Measurements from ENCODE around the gene BFAR.

DNA sequence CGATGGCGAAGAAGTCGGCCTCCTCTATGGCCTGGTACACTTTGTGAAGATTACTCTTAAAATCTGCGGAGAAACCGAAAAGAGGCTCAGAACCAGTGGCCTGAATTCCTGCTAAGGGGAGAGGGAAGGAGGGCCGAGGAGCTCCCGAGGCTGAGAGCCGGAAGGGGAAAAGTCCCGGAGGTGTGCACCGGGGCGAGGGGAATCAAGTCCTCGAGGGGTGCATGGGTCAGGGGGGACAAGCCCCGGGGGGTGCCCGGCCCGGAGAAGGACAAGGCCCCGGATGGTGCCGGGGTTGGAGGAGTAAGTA lies 3.2 kb upstream of the BFAR start:
- TF ChIP-seq, protein P1, sequence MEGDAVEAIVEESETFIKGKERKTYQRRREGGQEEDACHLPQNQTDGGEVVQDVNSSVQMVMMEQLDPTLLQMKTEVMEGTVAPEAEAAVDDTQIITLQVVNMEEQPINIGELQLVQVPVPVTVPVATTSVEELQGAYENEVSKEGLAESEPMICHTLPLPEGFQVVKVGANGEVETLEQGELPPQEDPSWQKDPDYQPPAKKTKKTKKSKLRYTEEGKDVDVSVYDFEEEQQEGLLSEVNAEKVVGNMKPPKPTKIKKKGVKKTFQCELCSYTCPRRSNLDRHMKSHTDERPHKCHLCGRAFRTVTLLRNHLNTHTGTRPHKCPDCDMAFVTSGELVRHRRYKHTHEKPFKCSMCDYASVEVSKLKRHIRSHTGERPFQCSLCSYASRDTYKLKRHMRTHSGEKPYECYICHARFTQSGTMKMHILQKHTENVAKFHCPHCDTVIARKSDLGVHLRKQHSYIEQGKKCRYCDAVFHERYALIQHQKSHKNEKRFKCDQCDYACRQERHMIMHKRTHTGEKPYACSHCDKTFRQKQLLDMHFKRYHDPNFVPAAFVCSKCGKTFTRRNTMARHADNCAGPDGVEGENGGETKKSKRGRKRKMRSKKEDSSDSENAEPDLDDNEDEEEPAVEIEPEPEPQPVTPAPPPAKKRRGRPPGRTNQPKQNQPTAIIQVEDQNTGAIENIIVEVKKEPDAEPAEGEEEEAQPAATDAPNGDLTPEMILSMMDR (IDR thresholded peaks at IDR 0.05) = no peak
- TF ChIP-seq POLR2A (IDR thresholded peaks at IDR 0.05) = no peak

Measured in right lobe of liver (tissue), 4 donors.